ENCODE data around the gene NR4A3. TPM values are rescaled to one million over a fixed set of nuclear protein-coding genes. Genes with fewer than 3 reads are reported as not detected.

NR4A3 gene
- total and polyA plus RNA-seq, 10 of the 15 experiments (the other 5 are each of a cell fraction or from before 2014, with no cell fraction given): 0.04 to 2.1 (median 0.64) TPM; not detected in 1

GRCh38 chr9:99811598-99812383 lies 9.9 kb upstream of the NR4A3 start (continued):
- TF ChIP-seq MEF2A (IDR thresholded peaks at IDR 0.05; ENCODE audit: insufficient read depth, low read depth, low read length) (0 out of 2 replicates have a peak, but pooled peaks have one; percentile 34), CHD1 (IDR thresholded peaks at IDR 0.05; ENCODE audit: low read depth, low read length) (no peak), EP300 (IDR thresholded peaks at IDR 0.05; ENCODE audit: borderline replicate concordance in 1 of 2, control insufficient read depth in 1 of 2, low read depth in 2 of 2, low read length in 2 of 2) (peak; percentile 10 to 81; a peak in 2 of 4 replicates), NBN (IDR thresholded peaks at IDR 0.05) (no peak), DPF2 (IDR thresholded peaks at IDR 0.05) (peak; percentile 65), MTA2 (IDR thresholded peaks at IDR 0.05; ENCODE audit: low read depth) (peak; percentile 36), TCF7 (IDR thresholded peaks at IDR 0.05; ENCODE audit: borderline replicate concordance) (no peak), ZNF217 (IDR thresholded peaks at IDR 0.05) (peak; percentile 72; the same call in 1 of the 2 replicates), RB1 (IDR thresholded peaks at IDR 0.05; ENCODE audit: borderline replicate concordance) (no peak), E2F4 (IDR thresholded peaks at IDR 0.05; ENCODE audit: low read depth, low read length) (no peak), ASH2L (IDR thresholded peaks at IDR 0.05; ENCODE audit: borderline replicate concordance, low read depth) (no peak)

- Histone ChIP-seq H3K79me2 (ENCODE audit: control insufficient read depth, insufficient read depth, low read length) (peaks cover 2% of the 10 kb centered on the region), H3K36me3 (ENCODE audit: control insufficient read depth in 2 of 2, insufficient read depth in 2 of 2, low read length in 1 of 2) (no peaks in the 10 kb centered on the region), H3K9ac (ENCODE audit: control insufficient read depth, insufficient read depth, low read length) (no peak overlapping the region), H4K20me1 (ENCODE audit: control insufficient read depth, insufficient read depth) (no peaks in the 10 kb centered on the region; the same call in 1 of the 2 replicates), H3K27ac (ENCODE audit: control insufficient read depth, insufficient read depth) (no peak overlapping the region), H3K4me2 (ENCODE audit: control insufficient read depth, insufficient read depth) (no peak overlapping the region), H3K4me1 (ENCODE audit: control insufficient read depth, insufficient read depth, low read length) (peaks cover 11% of the 10 kb centered on the region), H3K9me3 (replicated peaks; ENCODE audit: control insufficient read depth, insufficient read depth, low read length) (no peaks in the 10 kb centered on the region), H3K4me3 (no peak overlapping the region), H2AFZ (ENCODE audit: control insufficient read depth, low read depth, low read length) (no peak overlapping the region), H3K27me3 (replicated peaks in 1 of 2; ENCODE audit: control insufficient read depth in 2 of 2, insufficient read depth in 2 of 2, low read length in 1 of 2) (no peaks in the 10 kb centered on the region)
- ChIA-PET RAD21 (ENCODE audit: unreplicated experiment) (no interaction called here), POLR2A (interaction anchor here (0.6 kb wide), 1 partner anchor 221 kb away, joined by 5 read pairs; no protein-coding TSS in a partner anchor), SMC1A (ENCODE audit: uncharacterized antibody, unreplicated experiment) (no interaction called here), CTCF (no interaction called here)
- ATAC-seq (no peak), DNase-seq (ENCODE audit: low read depth, low spot score) (no peak), FAIRE-seq (no peak)
- intact Hi-C loops (cut with micrococcal nuclease; ENCODE audit: unreplicated experiment): no loop called here
- WGBS (ENCODE audit: insufficient coverage, insufficient replicate concordance, low lambda C conversion rate, missing lambda C conversion rate): 90% methylated on average over 8 of the region's 8 CpGs
- in situ Hi-C loops (cut with MboI): loop anchor here (25.0 kb wide), 2 partner anchors 199 to 399 kb away; no protein-coding TSS in a partner anchor
- BruUV-seq (replicated peaks): no TSS peak
- TF ChIP-seq IRF5 (IDR thresholded peaks at IDR 0.05; ENCODE audit: borderline replicate concordance) (no peak), NFYB (IDR thresholded peaks at IDR 0.05; ENCODE audit: insufficient read depth, low read depth, low read length) (no peak), MEF2B (IDR thresholded peaks at IDR 0.05; ENCODE audit: partially characterized antibody, poor library complexity, severe bottlenecking) (no peak), REST (IDR thresholded peaks at IDR 0.05; ENCODE audit: low read depth, low read length) (no peak), ZNF622 (IDR thresholded peaks at IDR 0.05) (no peak), MTA3 (IDR thresholded peaks at IDR 0.05; ENCODE audit: borderline replicate concordance, low read length) (no peak)
Observed at GRCh38 chr9:99813739-99814138, 7.9 kb upstream of the NR4A3 start.

Data from GM12878 (cell line).